SU-DHL-6 (cell line): ENCODE data around the gene LRRN4.
A peak's percentile ranks its signal among the peaks of the same experiment; 100 is the strongest.

Experiments
- H2AFZ ChIP-seq: fragments of 200-600 bp; sonication (generic); 2 replicates; pipeline ENCODE4 v1.6.1; 2014; ENCODE audit warnings: low read depth, mild to moderate bottlenecking, moderate library complexity, mixed read lengths, antibody characterized with exemption, low read length; ENCODE audit not compliant: severe bottlenecking
- H3F3A ChIP-seq: fragments of 200-600 bp; shearing (Covaris generic); 2 replicates; pipeline ENCODE4 v1.6.0; 2016; ENCODE audit warnings: antibody characterized with exemption, mild to moderate bottlenecking; ENCODE audit not compliant: insufficient read depth
- H3K27ac ChIP-seq: fragments of 200-600 bp; sonication (generic); 2 replicates; pipeline ENCODE4 v1.5.1; 2016; ENCODE audit warnings: low read depth, mild to moderate bottlenecking, low read length, moderate library complexity, mixed read lengths
- H3K27me3 ChIP-seq: fragments of 200-600 bp; sonication (generic), shearing (Covaris generic); 2 replicates; pipeline ENCODE4 v1.6.0; 2014; ENCODE audit warnings: mild to moderate bottlenecking, low read length
- H3K36me3 ChIP-seq: fragments of 200-600 bp; sonication (generic); 2 replicates; pipeline ENCODE4 v1.6.1; 2014; ENCODE audit warnings: mild to moderate bottlenecking, low read length, mixed read lengths
- H3K4me2 ChIP-seq: fragments of 300-600, 200-600 bp; shearing (Covaris generic), sonication (generic); 2 replicates; pipeline ENCODE4 v1.6.0; 2014; ENCODE audit warnings: low read length, low read depth, mild to moderate bottlenecking; ENCODE audit not compliant: poor library complexity, severe bottlenecking
- H3K4me3 ChIP-seq: fragments of 200-600 bp; sonication (generic); 2 replicates; pipeline ENCODE4 v1.5.1; 2014; ENCODE audit warnings: antibody characterized with exemption, low read length, mild to moderate bottlenecking, mixed read lengths; ENCODE audit not compliant: insufficient read depth, poor library complexity, severe bottlenecking
- H3K79me2 ChIP-seq: fragments of 200-600 bp; sonication (generic); 2 replicates; pipeline ENCODE4 v1.6.1; 2014; ENCODE audit warnings: mild to moderate bottlenecking, low read length, moderate library complexity; ENCODE audit not compliant: insufficient read depth
- H3K9ac ChIP-seq: fragments of 200-600 bp; sonication (generic); 2 replicates; pipeline ENCODE4 v1.7.0; 2014; ENCODE audit warnings: mild to moderate bottlenecking, low read length
- H3K9me2 ChIP-seq: fragments of 200-600 bp; sonication (generic); replicated peaks from 2 replicates; pipeline ENCODE4 v1.6.1; 2014; ENCODE audit warnings: low read length; ENCODE audit not compliant: insufficient read depth
- H3K9me3 ChIP-seq: fragments of 200-600 bp; sonication (generic); 2 replicates; pipeline ENCODE4 v1.6.1; 2014; ENCODE audit warnings: low read length, mixed read lengths; ENCODE audit not compliant: insufficient read depth
- H4K20me1 ChIP-seq: fragments of 200-600 bp; sonication (generic); 2 replicates; pipeline ENCODE4 v1.6.1; 2014; ENCODE audit warnings: low read depth, mild to moderate bottlenecking, antibody characterized with exemption, low read length, moderate library complexity, mixed read lengths
- EZH2phosphoT487 ChIP-seq: fragments of 200-600 bp; sonication (generic), shearing (Covaris generic); conservative IDR thresholded peaks from 2 replicates; pipeline ENCODE4 v1.6.1; 2018; ENCODE audit warnings: mild to moderate bottlenecking, antibody characterized with exemption, low read length, moderate library complexity, mixed read lengths
- TF ChIP-seq, protein P1 (sequence below): fragments of 200-600 bp; sonication (generic); IDR thresholded peaks from one replicate; pipeline ENCODE4 v1.5.1; 2017; ENCODE audit warnings: antibody characterized with exemption, mild to moderate bottlenecking, low read length, moderate library complexity; ENCODE audit not compliant: insufficient read depth, poor library complexity, severe bottlenecking

The LRRN4 gene

DNA sequence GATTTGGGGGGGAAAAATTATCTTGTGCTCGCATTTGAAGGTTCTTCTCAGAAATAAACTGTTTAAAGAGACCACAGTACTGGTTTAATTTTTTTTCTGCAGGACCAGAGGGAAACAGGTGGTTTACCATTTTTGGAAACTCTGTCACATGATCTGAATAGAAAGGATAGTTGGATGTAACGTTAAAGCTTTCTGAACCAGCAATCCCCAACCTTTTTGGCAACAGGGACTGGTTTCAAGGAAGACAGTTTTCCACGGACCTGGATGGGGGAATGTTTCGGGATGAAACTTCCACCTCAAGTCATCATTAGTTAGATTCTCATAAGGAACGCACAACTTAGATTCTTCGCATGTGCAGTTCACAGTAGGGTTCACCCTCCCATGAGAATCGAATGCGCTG, 53.0 kb downstream of the LRRN4 start:
- peak overlapping the region; percentile 25 for H3K4me2 ChIP-seq
- H4K20me1 ChIP-seq, result no peaks in the 10 kb centered on the region

DNA sequence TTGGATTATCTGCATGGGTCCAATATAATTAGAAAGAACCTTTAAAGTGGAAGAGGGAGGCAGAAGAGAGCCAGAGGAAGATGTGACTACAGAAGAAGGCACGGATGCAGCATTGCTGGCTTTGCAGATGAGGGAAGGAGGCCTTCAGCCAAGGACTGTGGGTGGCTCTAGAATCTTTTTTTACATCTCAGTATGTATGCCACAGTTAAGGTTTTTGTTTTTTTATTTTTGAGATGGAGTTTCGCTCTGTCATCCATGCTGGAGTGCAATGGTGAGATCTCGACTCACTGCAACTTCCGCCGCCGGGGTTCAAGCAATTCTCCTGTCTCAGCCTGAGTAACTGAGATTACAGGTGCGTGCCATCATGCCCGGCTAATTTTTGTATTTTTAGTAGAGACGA, 54.1 kb downstream of the LRRN4 start:
- Histone ChIP-seq H3K4me2 (no peak overlapping the region), H3F3A (peaks cover 34% of the 10 kb centered on the region), H2AFZ (no peak overlapping the region), H3K27ac (no peak overlapping the region), H3K79me2 (no peaks in the 10 kb centered on the region), H3K9ac (no peak overlapping the region), H4K20me1 (no peaks in the 10 kb centered on the region), H3K9me2 (no peaks in the 10 kb centered on the region), H3K4me3 (no peak overlapping the region), H3K27me3 (no peaks in the 10 kb centered on the region), H3K36me3 (peaks cover 16% of the 10 kb centered on the region), H3K9me3 (no peaks in the 10 kb centered on the region)
- TF ChIP-seq, protein P1, sequence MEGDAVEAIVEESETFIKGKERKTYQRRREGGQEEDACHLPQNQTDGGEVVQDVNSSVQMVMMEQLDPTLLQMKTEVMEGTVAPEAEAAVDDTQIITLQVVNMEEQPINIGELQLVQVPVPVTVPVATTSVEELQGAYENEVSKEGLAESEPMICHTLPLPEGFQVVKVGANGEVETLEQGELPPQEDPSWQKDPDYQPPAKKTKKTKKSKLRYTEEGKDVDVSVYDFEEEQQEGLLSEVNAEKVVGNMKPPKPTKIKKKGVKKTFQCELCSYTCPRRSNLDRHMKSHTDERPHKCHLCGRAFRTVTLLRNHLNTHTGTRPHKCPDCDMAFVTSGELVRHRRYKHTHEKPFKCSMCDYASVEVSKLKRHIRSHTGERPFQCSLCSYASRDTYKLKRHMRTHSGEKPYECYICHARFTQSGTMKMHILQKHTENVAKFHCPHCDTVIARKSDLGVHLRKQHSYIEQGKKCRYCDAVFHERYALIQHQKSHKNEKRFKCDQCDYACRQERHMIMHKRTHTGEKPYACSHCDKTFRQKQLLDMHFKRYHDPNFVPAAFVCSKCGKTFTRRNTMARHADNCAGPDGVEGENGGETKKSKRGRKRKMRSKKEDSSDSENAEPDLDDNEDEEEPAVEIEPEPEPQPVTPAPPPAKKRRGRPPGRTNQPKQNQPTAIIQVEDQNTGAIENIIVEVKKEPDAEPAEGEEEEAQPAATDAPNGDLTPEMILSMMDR, result no peak
- TF ChIP-seq EZH2phosphoT487, result no peak

More for the DNA sequence above, 53.0 kb downstream of the LRRN4 start:
- Histone ChIP-seq H3K79me2 (no peaks in the 10 kb centered on the region), H3K9me3 (no peaks in the 10 kb centered on the region), H3K27me3 (no peaks in the 10 kb centered on the region), H3K36me3 (peaks cover 6% of the 10 kb centered on the region; the same call in 1 of the 2 replicates), H3K9ac (no peak overlapping the region), H3K9me2 (no peaks in the 10 kb centered on the region), H3K4me3 (no peak overlapping the region), H3K27ac (peak overlapping the region; percentile 53), H2AFZ (no peak overlapping the region), H3F3A (peaks cover 37% of the 10 kb centered on the region)
- TF ChIP-seq, protein P1, result no peak

DNA sequence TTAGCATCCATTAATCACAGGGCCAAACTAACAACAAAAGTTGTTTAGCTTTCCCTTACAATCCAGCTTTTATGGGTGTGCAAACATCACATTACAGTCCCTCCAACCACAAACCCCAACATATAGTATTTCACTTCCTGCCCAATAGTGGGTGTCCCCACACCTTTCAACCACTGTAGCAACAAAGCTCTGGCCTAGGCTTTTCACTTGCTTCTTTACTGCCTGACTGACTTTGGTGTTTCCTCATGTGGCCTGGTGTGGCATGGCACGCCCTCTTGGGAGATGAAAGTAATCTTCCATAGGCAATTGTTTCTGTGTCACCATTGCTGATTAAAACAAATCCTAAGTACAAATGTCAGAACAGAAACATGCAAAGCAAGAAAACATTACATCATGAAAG, 57.1 kb downstream of the LRRN4 start:
- H3K27ac ChIP-seq, result no peak overlapping the region
- peaks cover 4% of the 10 kb centered on the region; the same call in 1 of the 2 replicates for H4K20me1 ChIP-seq
- no peaks in the 10 kb centered on the region for H3K9me2 ChIP-seq
- TF ChIP-seq, protein P1, result no peak
- TF ChIP-seq EZH2phosphoT487, result no peak
- H3K4me3 ChIP-seq, result no peak overlapping the region
- peaks cover 47% of the 10 kb centered on the region for H3K36me3 ChIP-seq
- no peaks in the 10 kb centered on the region for H3K79me2 ChIP-seq
- H2AFZ ChIP-seq, result no peak overlapping the region
- no peaks in the 10 kb centered on the region for H3K9me3 ChIP-seq
- no peak overlapping the region for H3K9ac ChIP-seq
- H3K27me3 ChIP-seq, result no peaks in the 10 kb centered on the region
- peaks cover 22% of the 10 kb centered on the region; the same call in 1 of the 2 replicates for H3F3A ChIP-seq
- H3K4me2 ChIP-seq, result no peak overlapping the region
